DMS79 treated with DMSO at 0.1 percent for 48 hours (cell line): Measurements from ENCODE around the gene TRIP12.
"Not testable (repeated sequence)": the region's sequence is repeated elsewhere in the genome, so short reads cannot be mapped to it uniquely, and the experiment has no call there.

ENCODE experiments used
- DNase-seq: peaks from one replicate; lab custom pipeline; 2025; lab: John Stamatoyannopoulos, UW

Gene TRIP12

GRCh38 chr2:229874647-229875046 is 47.2 kb downstream of the TRIP12 start:
- DNase-seq, result peak; percentile 2

- no peak for DNase-seq
Observed at GRCh38 chr2:229873123-229873581, 48.7 kb downstream of the TRIP12 start.

GRCh38 chr2:229870903-229871656 is 50.7 kb downstream of the TRIP12 start:
- DNase-seq, result no peak

GRCh38 chr2:229869226-229869625 is 52.6 kb downstream of the TRIP12 start:
- DNase-seq, result no peak

GRCh38 chr2:229868794-229869193 is 53.0 kb downstream of the TRIP12 start:
- DNase-seq, result no peak

GRCh38 chr2:229865033-229865432 is 56.8 kb downstream of the TRIP12 start:
- no peak for DNase-seq

- no peak for DNase-seq
Observed at GRCh38 chr2:229861431-229861830, 60.4 kb downstream of the TRIP12 start.

- DNase-seq, result no peak
Observed at GRCh38 chr2:229860334-229860733, 61.5 kb downstream of the TRIP12 start.

GRCh38 chr2:229858351-229858750 is 63.5 kb downstream of the TRIP12 start:
- no peak for DNase-seq

- no peak for DNase-seq
Observed at GRCh38 chr2:229857634-229858033, 64.2 kb downstream of the TRIP12 start.

- DNase-seq, result no peak
Observed at GRCh38 chr2:229856413-229856812, 65.4 kb downstream of the TRIP12 start.

- DNase-seq, result no peak
Observed at GRCh38 chr2:229855116-229855515, 66.7 kb downstream of the TRIP12 start.

GRCh38 chr2:229852565-229852964 is 69.2 kb downstream of the TRIP12 start:
- DNase-seq, result no peak

- DNase-seq, result no peak
Observed at GRCh38 chr2:229851870-229852269, 69.9 kb downstream of the TRIP12 start.

- not testable (repeated sequence) for DNase-seq
Observed at GRCh38 chr2:229850355-229851275, 71.2 kb downstream of the TRIP12 start.

GRCh38 chr2:229849073-229849472 is 72.7 kb downstream of the TRIP12 start:
- no peak for DNase-seq

- DNase-seq, result no peak
Observed at GRCh38 chr2:229843613-229844012, 78.2 kb downstream of the TRIP12 start.

- no peak for DNase-seq
Observed at GRCh38 chr2:229838729-229839128, 83.1 kb downstream of the TRIP12 start.

GRCh38 chr2:229836847-229837246 is 85.0 kb downstream of the TRIP12 start:
- no peak for DNase-seq

- DNase-seq, result no peak
Observed at GRCh38 chr2:229835596-229836283, 86.1 kb downstream of the TRIP12 start.

GRCh38 chr2:229834368-229834767 is 87.4 kb downstream of the TRIP12 start:
- DNase-seq, result not testable (repeated sequence)

GRCh38 chr2:229832510-229832898 is 89.3 kb downstream of the TRIP12 start:
- no peak for DNase-seq
